Prostate gland (tissue), 2 donors: ENCODE measurements around the gene FXR2. TPM values are rescaled to one million over a fixed set of nuclear protein-coding genes. Genes with fewer than 3 reads are reported as not detected.
"Not testable (repeated sequence)": the region's sequence is repeated elsewhere in the genome, so short reads cannot be mapped to it uniquely, and the experiment has no call there.

Experiments
- DNase-seq: peaks from one replicate; pipeline ENCODE4 v3.0.0-alpha.2; 2019; ENCODE audit warnings: low spot score
- H3K27ac ChIP-seq, 2 donors: fragments of 200-600 bp; sonication (generic); 2 replicates each; pipeline ENCODE4 v1.5.1; 2017 to 2019
- H3K27me3 ChIP-seq: fragments of 200-600 bp; sonication (generic); replicated peaks from 2 replicates; pipeline ENCODE4 v1.5.1; 2019; ENCODE audit not compliant: insufficient read depth
- H3K36me3 ChIP-seq, 2 donors: fragments of 200-600 bp; sonication (generic); 1 replicate in 1 of 2; 2 replicates in 1 of 2; pipeline versions ENCODE4 v1.5.1 to v1.8.1; 2017 to 2019
- H3K4me1 ChIP-seq: fragments of 200-600 bp; sonication (generic); replicated peaks from 2 replicates; pipeline ENCODE4 v1.5.1; 2019
- H3K4me3 ChIP-seq, 2 donors: fragments of 200-600 bp; sonication (generic); 2 replicates each; pipeline ENCODE4 v1.5.1; 2017 to 2019
- H3K9me3 ChIP-seq: fragments of 200-600 bp; sonication (generic); 2 replicates; pipeline ENCODE4 v1.5.1; 2017
- CTCF ChIP-seq, 4 experiments: fragments of 200-600 bp in 2 of 4; fragments of 450-650 bp in 2 of 4; sonication (generic) in 2 of 4; IDR thresholded peaks; 1 replicate in 3 of 4; 2 replicates in 1 of 4; pipeline ENCODE4 v1.5.1; 2016 to 2019; ENCODE audit warnings: antibody characterized with exemption in 4 of 4, mild to moderate bottlenecking in 2 of 4, moderate library complexity in 2 of 4
- POLR2A ChIP-seq: fragments of 450-650 bp; IDR thresholded peaks from one replicate; pipeline ENCODE4 v1.6.1; 2016; ENCODE audit warnings: antibody characterized with exemption, mild to moderate bottlenecking
- POLR2AphosphoS5 ChIP-seq: sonication (generic); formaldehyde crosslinking; IDR thresholded peaks from one replicate; pipeline ENCODE4 v1.6.1; 2017; ENCODE audit warnings: antibody characterized with exemption
- WGBS: methylation state at CpG from one replicate; pipeline ENCODE4 v1.1.5; 2018; 5-methylcytosine and 5-hydroxymethylcytosine counted together
- intact Hi-C: fragments of 100-400 bp; cut with DNase I; formaldehyde crosslinking; loops from one replicate; pipeline ENCODE4 v1.14.2; 2022
- total RNA-seq, 2 donors: library from RNA; depleted of rRNA; stranded (reverse); fragments of >200 nt; gene quantifications; one replicate each; pipeline ENCODE4 v1.1.0, GENCODE V29; 2016

FXR2 gene
- total RNA-seq, 2 donors from 2014 or later, result 27.1 to 51.4 TPM

GRCh38 chr17:7647018-7647417 lies 32.3 kb upstream of the FXR2 start:
- Histone ChIP-seq H3K9me3 (no peaks in the 10 kb centered on the region), H3K4me3 (no peak overlapping the region), H3K4me1 (no peaks in the 10 kb centered on the region), H3K36me3 (no peaks in the 10 kb centered on the region), H3K27ac (no peak overlapping the region), H3K27me3 (no peaks in the 10 kb centered on the region)
- WGBS, result 79% methylated on average over 4 of the region's 4 CpGs
- no peak for DNase-seq
- TF ChIP-seq CTCF (IDR thresholded peaks at IDR 0.05) (no peak), POLR2A (no peak)
- intact Hi-C loops, result no loop called here

- no peak for DNase-seq
- TF ChIP-seq CTCF (IDR thresholded peaks at IDR 0.05), result no peak
- no peak for TF ChIP-seq POLR2AphosphoS5
- TF ChIP-seq POLR2A, result no peak
- H3K4me1 ChIP-seq, result no peaks in the 10 kb centered on the region
- 70% methylated on average over 8 of the region's 9 CpGs for WGBS
- no peaks in the 10 kb centered on the region for H3K36me3 ChIP-seq
- intact Hi-C loops, result no loop called here
- no peaks in the 10 kb centered on the region for H3K27me3 ChIP-seq
- H3K27ac ChIP-seq, result no peak overlapping the region
- no peak overlapping the region for H3K4me3 ChIP-seq
- H3K9me3 ChIP-seq, result no peaks in the 10 kb centered on the region
These were observed 31.8 kb upstream of the FXR2 start for GRCh38 chr17:7646457-7646856.

GRCh38 chr17:7644775-7645174 lies 30.1 kb upstream of the FXR2 start:
- DNase-seq, result no peak

GRCh38 chr17:7641635-7642034 lies 26.9 kb upstream of the FXR2 start:
- H3K4me3 ChIP-seq, H3K36me3 ChIP-seq, H3K4me1 ChIP-seq, H3K9me3 ChIP-seq, intact Hi-C loops, H3K27me3 ChIP-seq, DNase-seq, H3K27ac ChIP-seq: not testable (repeated sequence)
- 45% methylated on average over 7 of the region's 7 CpGs for WGBS

More at GRCh38 chr17:7644775-7645174, 30.1 kb upstream of the FXR2 start:
- TF ChIP-seq POLR2A, result no peak
- no peak for TF ChIP-seq CTCF (IDR thresholded peaks at IDR 0.05)
- no peak for TF ChIP-seq POLR2AphosphoS5
- Histone ChIP-seq H3K27me3 (no peaks in the 10 kb centered on the region), H3K9me3 (no peaks in the 10 kb centered on the region), H3K4me3 (no peak overlapping the region), H3K36me3 (no peaks in the 10 kb centered on the region), H3K27ac (no peak overlapping the region), H3K4me1 (no peaks in the 10 kb centered on the region)
- 97% methylated on average over 4 of the region's 4 CpGs for whole genome bisulfite sequencing
- intact Hi-C loops, result no loop called here

- H3K27me3 ChIP-seq, result no peaks in the 10 kb centered on the region
- no peaks in the 10 kb centered on the region for H3K9me3 ChIP-seq
- intact Hi-C loops, result no loop called here
- no peak for DNase-seq
- no peak overlapping the region for H3K4me3 ChIP-seq
- no peak for TF ChIP-seq POLR2AphosphoS5
- no peak for TF ChIP-seq CTCF (IDR thresholded peaks at IDR 0.05)
- no peak for TF ChIP-seq POLR2A
- WGBS, result 100% methylated on average over 11 of the region's 26 CpGs
- no peak overlapping the region for H3K27ac ChIP-seq
- H3K36me3 ChIP-seq, result no peaks in the 10 kb centered on the region
- no peaks in the 10 kb centered on the region for H3K4me1 ChIP-seq
These were observed 26.1 kb upstream of the FXR2 start for GRCh38 chr17:7640783-7641182.
